ENCODE data around the gene LCE7A. TPM values are rescaled to one million over a fixed set of nuclear protein-coding genes. Genes with fewer than 3 reads are reported as not detected.

LCE7A gene
- not detected for total RNA-seq

GRCh38 chr1:152859696-152860095, at the start of gene LCE7A:
Gene LCE7A (plus strand): TSS chr1:152859996. CDS start chr1:152860698, 702 bp downstream.

GRCh38 chr1:152811671-152812070, 48.1 kb upstream of the LCE7A start, which contains the start of gene LCE1B:
Gene LCE1B (plus strand): TSS chr1:152811971. CDS start chr1:152812447, 476 bp downstream.

DNA sequence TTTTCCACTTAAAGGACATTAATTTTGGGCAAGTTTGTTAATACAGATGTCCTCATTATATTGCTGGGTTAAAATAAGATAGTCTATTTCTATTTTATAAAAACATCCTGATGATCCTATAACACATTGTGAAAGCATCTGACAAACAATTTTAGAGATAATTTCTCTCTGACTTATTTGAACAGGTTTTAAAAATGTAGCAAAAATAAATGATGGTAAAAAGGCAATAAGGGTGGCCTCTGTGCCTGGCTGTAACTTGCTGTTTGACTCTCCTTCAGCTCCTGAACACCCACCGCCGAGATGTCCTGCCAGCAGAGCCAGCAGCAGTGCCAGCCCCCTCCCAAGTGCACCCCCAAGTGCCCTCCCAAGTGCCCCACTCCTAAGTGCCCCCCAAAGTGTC, 32.6 kb upstream of the LCE7A start, which contains the start of gene LCE1A:
TSS of gene LCE1A (plus strand) at position 301 of the 400 bp plus-strand sequence. CDS start at position 301, 0 bp downstream.

GRCh38 chr1:152842556-152842955, 17.2 kb upstream of the LCE7A start, which contains the start of gene LCE6A:
Gene LCE6A (plus strand): TSS chr1:152842856. CDS start chr1:152843521, 665 bp downstream.

GRCh38 chr1:152878042-152878441, 18.2 kb downstream of the LCE7A start, which contains the start of gene SMCP:
Gene SMCP (plus strand): TSS chr1:152878322. CDS start chr1:152884423, 6,101 bp downstream.

GRCh38 chr1:152907686-152908601, 48.1 kb downstream of the LCE7A start, which contains the start of gene IVL:
Gene IVL (plus strand): TSS chr1:152908546. CDS start chr1:152909798, 1,252 bp downstream.

Other genes with a start within 250 kb of the LCE7A start
- gene LCE3B, start 246.2 kb upstream of the LCE7A start, total RNA-seq = not detected
- gene LCE3A, start 236.9 kb upstream of the LCE7A start, total RNA-seq = not detected
- gene LCE2D, start 196.6 kb upstream of the LCE7A start, total RNA-seq = not detected
- gene LCE2C, start 184.7 kb upstream of the LCE7A start, total RNA-seq = not detected
- gene LCE2B, start 173.9 kb upstream of the LCE7A start, total RNA-seq = not detected
- 1 to 10 TPM in 1 of 2 donors, under 1 TPM in 1; 0.69 to 1.3 TPM for gene LCE2A, start 161.7 kb upstream of the LCE7A start, total RNA-seq
- gene LCE4A, start 151.8 kb upstream of the LCE7A start, total RNA-seq = not detected
- not detected for gene KPRP, start 102.0 kb upstream of the LCE7A start, total RNA-seq
- gene LCE1F, start 84.9 kb upstream of the LCE7A start, total RNA-seq = not detected
- not detected for gene LCE1E, start 73.7 kb upstream of the LCE7A start, total RNA-seq
- gene LCE1D, start 63.3 kb upstream of the LCE7A start, total RNA-seq = not detected
- not detected for gene LCE1C, start 53.3 kb upstream of the LCE7A start, total RNA-seq
- not detected for gene LCE1B, start 48.0 kb upstream of the LCE7A start, total RNA-seq
- gene LCE1A, start 32.5 kb upstream of the LCE7A start, total RNA-seq = not detected
- not detected for gene LCE6A, start 17.1 kb upstream of the LCE7A start, total RNA-seq
- not detected for gene SMCP, start 18.3 kb downstream of the LCE7A start, total RNA-seq
- not detected for gene IVL, start 48.5 kb downstream of the LCE7A start, total RNA-seq
- not detected for gene SPRR5, start 87.2 kb downstream of the LCE7A start, total RNA-seq
- not detected for gene SPRR4, start 110.7 kb downstream of the LCE7A start, total RNA-seq
- not detected for gene SPRR1A, start 124.1 kb downstream of the LCE7A start, total RNA-seq
- under 1 TPM in 1 of 2 donors, not detected in 1; 0.34 TPM for gene SPRR3, start 141.8 kb downstream of the LCE7A start, total RNA-seq
- gene SPRR1B, start 171.2 kb downstream of the LCE7A start, total RNA-seq = not detected
- gene SPRR2D, start 181.1 kb downstream of the LCE7A start, total RNA-seq = not detected
- gene SPRR2A, start 197.5 kb downstream of the LCE7A start, total RNA-seq = not detected
- gene SPRR2B, start 211.6 kb downstream of the LCE7A start, total RNA-seq = not detected
- not detected for gene SPRR2E, start 234.5 kb downstream of the LCE7A start, total RNA-seq